GM19193 (cell line): ENCODE data around the gene DENND4B.

ENCODE experiments used
- POLR2A ChIP-seq: IDR thresholded peaks from 4 replicates; pipeline ENCODE4 v1.6.1; 2011; ENCODE audit not compliant: insufficient read depth, insufficient read length; ENCODE audit errors: extremely low read depth

The DENND4B gene

DNA sequence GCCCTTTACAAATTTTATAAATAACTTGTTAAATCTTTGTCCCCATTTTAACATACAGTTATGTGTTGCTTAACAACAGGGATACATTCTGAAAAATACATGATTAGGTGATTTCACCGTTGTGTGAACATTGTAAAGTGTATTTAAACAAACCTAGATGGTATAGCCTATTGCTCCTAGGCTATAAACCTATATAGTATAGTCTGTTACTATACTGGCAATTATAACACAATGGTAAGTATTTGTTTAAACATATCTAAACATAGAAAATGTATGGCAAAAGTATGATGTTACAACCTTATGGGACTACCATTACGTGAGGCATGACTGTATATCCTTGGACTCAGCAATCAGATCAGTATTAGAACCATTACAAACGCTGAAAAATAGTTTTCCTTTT, 60.4 kb downstream of the DENND4B start:
- TF ChIP-seq POLR2A: no peak

DNA sequence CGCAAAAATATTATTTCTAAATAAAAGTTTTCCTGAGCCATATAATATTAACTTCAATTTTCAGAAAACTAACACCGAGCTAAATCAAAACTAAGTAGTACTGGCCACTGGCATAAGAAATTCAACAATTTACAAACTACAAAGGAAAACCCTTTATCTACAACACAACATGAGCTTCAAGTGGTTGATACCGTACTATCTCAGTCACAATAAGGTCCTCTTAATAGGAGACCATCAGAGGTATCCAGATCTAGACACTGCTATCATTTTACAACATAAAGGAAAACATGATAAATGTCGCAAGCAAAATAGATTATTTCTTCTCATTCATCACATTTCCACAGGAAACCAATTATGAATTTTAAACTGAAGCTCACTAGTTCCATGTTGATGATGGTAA, 63.3 kb downstream of the DENND4B start:
- no peak for TF ChIP-seq POLR2A

DNA sequence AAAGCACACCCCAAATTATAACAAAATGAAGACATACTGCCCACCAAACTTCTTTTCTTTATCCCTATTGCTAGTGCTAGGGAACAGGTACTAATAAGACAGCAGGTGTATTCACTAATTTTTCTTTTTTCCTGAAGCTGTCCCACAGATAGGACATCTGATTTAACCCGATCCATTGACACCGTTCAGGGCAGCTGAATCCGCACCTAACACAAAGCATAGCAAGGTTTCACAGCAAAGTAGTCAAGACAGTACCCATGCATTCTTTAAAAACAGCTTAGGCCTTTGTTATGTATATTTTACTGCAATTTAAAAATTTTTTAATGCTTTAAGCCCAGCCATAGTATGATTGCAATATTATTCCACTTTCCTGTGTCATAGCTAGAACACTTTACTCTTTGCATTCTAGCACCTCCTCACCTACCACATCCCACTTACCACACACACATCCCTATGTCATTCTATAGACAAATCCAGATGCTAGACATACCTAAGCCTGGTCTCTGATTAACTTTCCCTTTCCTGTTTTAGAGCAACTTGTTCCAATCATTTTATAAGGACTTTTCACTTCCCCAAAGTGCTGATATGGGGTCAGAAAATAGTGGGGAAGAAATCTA, 64.1 kb downstream of the DENND4B start:
- no peak for TF ChIP-seq POLR2A

DNA sequence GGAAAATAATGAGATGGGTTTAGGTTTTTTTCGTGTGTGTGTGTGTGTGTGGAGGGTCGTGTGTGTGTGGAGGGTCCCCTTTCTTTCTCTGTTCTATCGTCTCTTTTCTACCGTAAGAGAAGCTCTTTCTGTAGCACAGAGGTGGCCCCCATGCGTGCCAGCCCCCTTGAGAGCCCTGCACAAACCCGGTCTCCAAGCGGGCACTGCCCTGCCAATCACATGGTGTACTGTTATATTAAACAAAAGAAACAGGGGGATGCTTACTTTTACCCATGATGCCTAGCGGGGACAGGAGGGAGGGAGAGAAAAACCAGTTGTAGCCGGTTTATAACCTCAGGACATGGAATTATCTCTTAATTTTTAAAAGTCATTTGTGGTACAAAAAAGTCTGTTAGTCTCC, 64.8 kb downstream of the DENND4B start:
- TF ChIP-seq POLR2A: no peak

DNA sequence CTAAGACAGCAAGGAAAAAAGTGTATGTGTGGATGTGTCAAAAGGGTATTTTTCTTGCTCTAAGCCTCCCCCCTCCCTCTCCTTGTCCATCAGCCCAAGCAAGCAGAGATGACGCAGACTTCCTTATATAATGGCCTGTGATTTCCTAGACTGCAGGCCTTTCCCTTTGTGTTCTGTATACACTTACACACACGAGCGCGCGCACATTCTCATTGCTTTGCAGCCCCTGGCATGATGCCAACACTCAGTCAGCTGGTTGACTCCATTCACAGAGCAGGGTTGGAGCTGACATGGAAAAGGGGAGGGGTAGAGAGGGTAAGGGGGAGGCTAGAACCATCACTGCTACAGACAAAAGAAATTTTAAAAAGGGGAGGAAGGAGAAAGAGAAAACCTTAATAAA, 65.6 kb downstream of the DENND4B start:
- no peak for TF ChIP-seq POLR2A

DNA sequence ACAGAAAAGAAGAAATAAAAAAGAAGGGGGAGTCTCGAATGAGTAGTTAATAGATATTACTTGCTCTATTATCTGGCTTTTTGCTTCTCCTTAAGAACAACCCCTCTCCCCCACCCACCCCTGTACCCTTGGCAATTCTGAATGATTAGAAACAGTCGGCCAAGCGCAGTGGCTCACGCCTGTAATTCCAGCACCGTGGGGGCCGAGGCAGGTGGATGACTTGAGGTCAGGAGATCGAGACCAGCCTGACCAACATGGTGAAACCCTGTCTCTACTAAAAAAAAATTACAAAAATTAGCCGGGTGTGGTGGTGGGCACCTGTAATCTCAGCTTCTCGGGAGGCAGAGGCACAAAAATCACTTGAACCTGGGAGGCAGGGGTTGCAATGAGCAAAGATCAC, 66.5 kb downstream of the DENND4B start:
- TF ChIP-seq POLR2A: no peak
